ENCODE results near the gene C16orf54.
"Not testable (repeated sequence)": the region's sequence is repeated elsewhere in the genome, so short reads cannot be mapped to it uniquely, and the experiment has no call there.

Gene C16orf54

DNA sequence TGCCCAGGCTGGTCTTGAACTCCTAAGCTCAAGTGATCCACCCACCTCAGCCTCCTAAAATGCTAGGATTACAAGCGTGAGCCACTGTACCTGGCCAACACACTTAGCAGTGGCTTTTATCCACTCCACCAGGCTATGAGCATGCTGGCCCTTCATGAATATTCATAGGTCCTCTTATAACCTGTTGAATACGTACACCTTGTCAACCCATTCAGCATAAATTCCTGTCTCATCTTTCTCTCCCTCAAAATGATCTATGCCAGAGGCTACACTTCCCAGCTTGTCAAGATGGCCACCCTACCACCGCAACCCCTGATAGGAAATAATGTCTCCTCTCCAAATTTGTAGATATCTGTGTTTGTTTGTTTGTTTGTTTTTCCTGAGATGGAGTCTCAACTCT lies 21.3 kb upstream of the C16orf54 start:
- DNase-seq: no peak

DNA sequence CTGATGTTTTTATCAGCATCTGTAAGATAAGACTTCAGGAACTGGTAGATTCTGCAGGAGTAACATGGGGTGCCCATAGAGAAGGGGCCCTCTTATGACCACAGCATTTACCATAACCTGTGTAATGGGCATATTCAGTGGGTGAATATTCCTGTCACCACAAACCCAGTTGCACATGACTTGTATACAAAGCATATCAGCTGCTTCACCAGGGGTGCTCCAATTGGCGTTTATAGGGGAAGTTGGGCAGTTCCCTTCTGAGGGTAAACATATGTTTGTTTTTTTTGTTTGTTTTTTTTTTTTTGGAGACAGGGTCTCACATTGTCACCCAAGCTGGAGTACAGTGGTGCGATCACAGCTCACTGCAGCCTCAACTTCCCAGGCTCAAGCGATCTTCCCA lies 20.8 kb upstream of the C16orf54 start:
- DNase-seq: no peak

DNA sequence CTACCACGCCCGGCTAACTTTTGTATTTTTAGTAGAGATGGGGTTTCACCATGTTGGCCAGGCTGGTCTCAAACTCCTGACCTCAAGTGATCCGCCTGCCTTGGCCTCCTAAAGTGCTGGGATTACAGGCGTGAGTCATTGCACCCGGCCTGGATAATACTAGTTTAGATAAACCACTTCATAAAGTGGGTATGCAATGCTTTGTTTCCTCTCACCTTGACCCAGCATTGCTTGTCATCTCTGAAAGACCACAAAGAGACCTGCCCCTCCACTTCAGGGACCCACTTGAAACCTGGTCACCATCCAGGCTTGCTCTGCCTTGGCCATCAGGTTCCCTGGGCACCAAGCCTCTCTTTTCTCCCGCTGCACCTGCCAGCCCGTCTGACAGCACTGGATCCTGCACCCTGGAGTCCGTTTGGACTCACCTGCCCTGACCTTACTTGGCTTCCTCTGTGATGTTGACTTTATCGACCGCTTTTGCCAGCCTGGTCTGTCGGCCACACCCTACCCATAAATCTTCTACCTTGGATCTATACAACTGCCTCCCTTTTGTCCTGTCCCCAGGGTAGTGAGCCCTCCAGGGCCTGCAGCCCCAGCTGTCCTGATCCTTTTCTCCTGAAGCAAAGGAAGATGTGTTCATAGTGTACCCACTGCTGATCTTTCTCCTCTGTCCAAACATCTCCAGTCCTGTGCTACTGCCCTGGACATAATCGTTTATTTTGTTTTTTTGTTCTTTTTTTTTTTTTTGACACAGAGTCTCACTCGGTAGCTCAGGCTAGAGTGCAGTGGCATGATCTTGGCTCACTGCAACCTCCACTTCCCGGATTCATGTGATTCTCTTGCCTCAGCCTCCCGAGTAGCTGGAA lies 19.6 kb upstream of the C16orf54 start:
- no peak for DNase-seq

DNA sequence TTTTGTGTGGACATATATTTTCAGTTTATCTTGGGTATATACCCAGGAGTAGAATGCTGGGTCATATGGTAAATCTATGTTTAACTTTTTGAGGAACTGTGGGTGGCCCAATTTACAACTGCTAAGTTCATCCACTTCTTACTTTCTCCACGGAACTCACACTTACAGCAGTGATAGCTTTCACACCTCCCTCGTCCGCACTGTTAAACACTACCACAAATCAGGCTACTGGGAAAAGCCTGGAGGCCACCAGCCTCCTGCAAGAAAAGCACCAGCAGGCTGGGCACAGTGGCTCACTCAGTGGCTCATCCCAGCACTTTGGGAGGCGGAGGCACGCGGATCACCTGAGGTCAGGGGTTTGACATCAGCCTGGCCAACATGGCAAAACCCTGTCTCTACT lies 17.5 kb upstream of the C16orf54 start:
- no peak for DNase-seq

DNA sequence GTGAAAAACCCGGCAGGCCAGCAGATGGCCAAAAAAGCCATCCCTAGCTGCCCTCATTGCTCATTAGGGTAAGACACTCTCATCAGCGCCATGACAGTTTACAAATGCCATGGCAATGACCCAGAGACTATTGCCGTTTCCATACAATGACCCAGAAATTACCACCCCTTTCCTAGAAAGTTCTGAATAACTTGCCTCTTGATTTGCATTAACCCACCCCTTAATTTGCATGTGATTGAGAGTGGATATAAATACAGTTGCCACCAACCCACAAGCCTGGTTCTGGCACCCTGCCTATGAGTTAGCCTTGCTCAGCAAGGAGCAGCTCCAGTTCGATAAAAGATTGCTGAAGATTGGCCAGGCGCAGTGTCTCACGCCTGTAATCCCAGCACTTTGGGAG lies 16.1 kb upstream of the C16orf54 start:
- no peak for DNase-seq

DNA sequence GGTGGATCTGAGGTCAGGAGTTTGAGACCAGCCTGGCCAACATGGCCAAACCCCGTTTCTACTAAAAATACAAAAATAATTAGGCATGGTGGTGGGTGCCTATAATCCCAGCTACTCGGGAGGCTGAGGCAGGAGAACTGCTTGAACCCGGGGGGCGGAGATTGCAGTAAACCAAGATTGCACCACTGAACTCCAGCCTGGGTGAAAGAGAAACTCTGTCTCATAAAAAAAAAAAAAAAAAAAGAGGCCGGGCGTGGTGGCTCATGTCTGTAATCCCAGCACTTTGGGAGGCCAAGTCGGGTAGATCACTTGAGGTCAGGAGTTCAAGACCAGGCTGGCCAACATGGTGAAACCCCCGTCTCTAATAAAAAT lies 15.5 kb upstream of the C16orf54 start:
- DNase-seq: not testable (repeated sequence)

DNA sequence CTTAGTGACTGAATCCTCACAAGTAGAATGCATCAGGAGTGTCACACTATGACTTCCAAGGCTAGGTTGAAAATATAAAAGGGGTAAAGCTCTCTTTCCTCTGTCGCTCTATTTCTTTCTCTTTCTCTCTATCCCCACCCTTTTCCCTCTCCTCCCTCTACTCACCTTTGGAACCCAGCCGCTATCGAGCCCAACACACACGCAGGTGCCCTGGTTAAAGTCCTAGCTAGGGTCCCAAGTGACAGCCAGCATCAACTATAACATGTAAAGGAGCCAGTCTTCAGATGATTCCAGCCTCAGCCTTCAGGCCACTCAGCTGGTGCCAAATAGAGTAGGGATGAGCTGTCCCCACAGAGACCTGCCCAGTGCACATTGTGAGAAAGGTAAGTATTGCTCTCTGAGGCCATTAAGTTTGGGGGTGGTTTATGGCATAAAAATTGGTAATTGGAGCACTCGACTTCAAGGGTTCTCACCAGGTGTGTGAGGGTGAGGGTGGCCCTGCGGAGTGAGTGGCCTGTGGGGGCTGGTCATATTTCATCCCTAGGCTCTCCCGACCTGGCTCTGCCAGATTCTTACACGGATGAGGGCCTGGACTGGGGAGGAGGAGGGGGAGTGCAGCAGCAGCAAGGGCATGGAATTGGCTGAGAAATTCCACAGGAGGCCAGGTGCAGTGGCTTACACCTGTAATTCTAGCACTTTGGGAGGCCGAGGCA lies 14.9 kb upstream of the C16orf54 start:
- no peak for DNase-seq

DNA sequence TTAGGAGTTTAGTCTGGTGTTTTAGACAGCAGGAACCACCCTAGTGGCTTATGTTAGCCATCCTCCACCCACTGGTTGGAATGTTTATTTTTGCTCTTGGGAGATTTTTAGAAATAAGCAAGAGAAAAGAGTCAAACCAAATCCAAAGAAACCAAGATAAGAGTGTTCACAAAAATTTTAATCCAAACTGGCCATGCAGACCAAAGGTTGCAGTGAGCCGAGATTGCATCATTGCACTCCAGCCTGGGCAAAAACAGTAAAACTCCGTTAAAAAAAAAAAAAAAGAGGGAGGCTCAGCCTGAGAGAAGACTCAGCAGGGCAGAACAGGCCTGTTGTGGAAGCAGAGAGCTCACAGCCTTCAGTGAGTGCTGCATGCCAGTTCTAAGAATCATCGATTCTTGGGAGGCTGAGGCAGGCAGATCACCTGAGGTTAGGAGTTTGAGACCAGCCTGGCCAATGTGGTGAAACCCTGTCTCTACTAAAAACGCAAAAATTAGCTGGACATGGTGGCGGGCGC lies 12.2 kb upstream of the C16orf54 start:
- no peak for DNase-seq

DNA sequence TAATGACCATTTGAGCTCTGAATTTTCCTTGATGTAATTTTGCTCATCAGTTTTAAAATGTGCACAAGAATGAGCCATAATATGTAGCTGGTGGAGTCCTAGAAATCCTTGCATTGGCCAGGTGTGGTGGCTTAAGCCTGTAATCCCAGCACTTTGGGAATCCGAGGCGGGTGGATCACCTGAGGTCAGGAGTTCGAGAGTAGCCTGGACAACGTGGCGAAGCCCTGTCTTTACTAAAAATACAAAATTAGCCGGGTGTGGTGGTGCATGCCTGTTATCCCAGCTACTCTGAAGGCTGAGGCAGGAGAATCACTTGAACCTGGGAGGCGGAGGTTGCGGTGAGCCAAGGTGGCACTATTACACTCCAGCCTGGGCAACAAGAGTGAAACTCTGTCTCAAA lies 11.3 kb upstream of the C16orf54 start:
- DNase-seq: not testable (repeated sequence)

DNA sequence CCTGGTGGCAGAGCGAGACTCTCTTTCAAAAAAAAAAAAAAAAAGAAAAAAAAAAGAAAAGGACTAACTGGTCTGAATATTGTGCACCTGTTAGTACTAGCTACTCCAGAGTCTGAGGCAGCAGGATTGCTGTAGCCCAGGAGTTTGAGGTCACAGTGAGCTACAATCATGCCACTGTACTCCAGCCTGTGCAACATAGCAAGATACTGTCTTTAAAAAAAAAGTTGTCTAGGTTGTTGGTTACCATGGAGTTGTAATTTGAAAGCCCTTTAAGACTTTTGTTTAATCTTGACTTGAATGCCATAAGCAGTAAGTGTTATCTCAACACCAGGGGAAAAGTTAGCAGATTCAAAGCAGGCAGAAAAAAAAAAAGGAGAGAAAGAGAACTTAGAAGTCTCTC lies 10.9 kb upstream of the C16orf54 start:
- DNase-seq: no peak

DNA sequence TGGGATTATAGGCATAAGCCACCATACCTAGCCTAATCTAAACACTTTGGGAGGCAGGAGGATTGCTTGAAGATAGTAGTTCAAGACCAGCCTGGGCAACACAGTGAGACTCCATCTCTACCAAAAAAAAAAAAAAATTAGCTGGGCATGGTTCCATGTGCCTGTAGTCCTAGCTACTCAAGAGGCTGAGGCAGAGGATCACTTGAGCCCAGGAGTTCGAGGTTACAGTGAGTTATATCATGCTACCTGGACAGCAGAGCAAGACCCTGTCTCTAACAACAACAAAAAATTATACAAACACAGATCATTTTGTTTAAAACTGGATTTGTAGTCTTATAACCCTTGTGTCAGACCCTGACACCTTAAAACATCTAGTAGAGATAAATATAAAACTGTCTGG lies 7.7 kb upstream of the C16orf54 start:
- DNase-seq: no peak

DNA sequence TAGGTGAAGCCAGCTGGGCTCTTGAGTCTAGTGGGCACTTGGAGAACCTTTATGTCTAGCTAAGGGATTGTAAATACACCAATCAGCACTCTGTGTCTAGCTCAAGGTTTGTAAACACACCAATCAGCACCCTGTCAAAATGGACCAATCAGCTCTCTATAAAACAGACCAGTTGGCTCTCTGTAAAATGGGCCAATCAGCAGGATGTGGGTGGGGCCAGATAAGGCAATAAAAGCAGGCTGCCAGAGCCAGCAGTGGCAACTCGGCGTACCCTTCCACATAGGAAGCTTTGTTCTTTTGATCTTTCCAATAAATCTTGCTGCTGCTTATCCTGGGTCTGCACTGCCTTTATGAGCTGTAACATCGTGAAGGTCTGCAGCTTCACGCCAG lies 3.0 kb upstream of the C16orf54 start:
- not testable (repeated sequence) for DNase-seq

DNA sequence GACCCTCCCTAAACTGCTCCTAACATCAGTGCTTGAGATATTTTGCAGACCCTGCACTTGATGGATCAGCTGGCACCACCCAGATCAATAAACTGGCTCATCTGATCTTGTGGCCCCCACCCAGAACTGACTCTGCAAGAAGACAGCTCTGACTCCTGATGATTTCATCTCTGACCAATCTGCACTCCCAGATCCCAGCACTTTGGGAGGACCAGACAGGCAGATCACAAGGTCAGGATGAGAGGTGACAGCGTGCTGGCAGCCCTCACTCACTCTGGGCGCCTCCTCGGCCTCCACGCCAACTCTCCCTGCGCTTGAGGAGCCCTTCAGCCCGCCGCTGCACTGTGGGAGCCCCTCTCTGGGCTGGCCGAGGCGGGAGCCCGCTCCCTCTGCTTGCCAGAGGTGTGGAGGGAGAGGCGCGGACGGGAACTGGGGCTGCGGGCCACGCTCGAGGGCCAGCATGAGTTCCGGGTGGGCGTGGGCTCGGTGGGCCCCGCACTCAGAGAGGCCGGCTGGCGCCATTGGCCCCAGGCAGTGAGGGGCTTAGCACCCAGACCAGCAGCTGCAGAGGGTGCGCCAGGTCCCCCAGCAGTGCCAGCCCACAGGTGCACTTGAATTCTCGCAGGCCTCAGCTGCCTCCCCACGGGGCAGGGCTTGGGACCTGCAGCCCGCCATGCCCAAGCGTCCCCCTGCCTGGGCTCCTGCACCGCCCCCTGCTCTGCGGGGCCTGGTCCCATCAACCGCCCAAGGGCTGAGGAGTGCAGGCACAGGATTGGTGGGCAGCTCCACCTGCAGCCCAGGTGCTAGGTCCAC lies 2.4 kb upstream of the C16orf54 start:
- no peak for DNase-seq

DNA sequence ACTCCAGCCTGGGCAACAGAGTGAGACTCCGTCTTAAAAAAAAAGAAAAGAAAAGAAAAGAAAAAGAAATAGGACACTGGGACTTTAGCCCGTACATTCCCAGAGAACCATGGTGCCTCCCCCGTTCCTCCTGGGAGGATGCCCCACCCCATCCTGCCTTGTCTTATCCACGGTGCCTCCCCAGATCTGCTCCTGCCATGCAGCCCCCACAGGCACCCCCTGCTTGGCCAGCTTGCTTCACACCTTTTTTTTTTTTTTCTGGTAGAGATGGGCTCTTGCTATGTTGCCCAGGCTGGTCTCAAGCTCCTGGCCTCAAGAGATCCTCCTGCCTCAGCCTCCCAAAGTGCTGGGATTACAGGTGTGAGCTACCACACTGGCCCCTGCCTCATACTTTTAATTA lies 728 bp upstream of the C16orf54 start:
- not testable (repeated sequence) for DNase-seq

DNA sequence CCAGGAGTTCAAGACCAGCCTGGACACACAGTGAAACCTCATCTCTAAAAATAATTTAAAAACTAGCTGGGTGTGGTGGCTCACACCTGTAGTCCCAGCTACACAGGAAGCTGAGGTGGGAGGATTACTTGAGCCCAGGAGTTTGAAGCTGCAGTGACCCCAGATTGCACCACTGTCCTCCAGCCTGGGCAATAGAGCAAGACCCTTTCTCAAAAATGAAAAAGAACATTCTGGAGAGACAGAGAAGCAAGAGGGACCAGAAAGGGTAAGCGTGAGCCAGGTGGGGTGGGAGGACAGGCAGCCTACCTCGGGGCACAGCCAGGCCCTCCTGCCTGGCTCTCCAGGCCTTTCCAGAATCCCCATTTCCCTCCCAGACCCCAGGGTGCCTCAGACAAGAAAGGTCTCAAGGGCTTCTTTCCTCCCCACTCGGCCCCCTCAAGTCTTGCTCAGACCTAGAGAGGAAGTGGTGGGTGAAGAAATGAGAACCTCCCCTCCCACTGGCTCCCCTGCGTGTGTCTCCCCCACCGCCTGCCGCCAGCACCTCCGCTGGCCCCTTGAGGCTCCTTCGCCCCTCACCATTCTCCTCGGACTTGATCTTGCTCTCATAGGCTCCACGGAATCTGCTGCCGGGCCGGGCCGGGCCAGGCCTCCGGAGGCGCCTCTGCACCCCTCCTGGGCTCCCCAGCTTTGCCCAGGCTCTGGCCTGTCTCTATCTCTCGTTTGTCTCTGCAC lies 503 bp downstream of the C16orf54 start:
- DNase-seq: no peak

DNA sequence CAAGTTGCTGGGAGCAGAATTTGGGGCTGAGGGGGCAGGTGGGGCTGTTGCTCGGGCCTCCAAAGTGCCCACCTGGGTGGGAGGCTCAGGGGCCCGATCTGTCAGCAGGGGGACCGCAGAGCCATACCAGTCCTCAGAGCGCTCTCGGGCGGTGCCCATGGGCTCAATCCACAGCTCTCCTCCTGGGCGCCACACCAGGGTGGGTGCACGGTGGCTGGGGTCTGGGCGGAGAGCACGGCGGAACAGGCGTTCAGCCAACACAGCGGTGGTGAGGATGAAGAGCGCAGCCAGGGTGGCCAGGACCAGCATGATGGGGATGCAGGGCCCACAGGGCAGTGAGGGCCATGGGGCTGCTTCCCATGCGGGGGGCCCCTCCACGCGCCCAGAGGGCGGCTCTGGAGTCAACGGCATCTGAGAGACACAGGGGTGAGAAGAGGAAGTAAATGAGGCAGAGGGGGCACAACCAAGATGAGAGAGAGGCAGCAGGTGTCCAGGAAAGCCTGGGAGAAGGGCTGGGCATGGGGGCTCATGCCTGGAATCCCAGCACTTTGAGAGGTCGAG lies 1.2 kb downstream of the C16orf54 start:
- DNase-seq: no peak

DNA sequence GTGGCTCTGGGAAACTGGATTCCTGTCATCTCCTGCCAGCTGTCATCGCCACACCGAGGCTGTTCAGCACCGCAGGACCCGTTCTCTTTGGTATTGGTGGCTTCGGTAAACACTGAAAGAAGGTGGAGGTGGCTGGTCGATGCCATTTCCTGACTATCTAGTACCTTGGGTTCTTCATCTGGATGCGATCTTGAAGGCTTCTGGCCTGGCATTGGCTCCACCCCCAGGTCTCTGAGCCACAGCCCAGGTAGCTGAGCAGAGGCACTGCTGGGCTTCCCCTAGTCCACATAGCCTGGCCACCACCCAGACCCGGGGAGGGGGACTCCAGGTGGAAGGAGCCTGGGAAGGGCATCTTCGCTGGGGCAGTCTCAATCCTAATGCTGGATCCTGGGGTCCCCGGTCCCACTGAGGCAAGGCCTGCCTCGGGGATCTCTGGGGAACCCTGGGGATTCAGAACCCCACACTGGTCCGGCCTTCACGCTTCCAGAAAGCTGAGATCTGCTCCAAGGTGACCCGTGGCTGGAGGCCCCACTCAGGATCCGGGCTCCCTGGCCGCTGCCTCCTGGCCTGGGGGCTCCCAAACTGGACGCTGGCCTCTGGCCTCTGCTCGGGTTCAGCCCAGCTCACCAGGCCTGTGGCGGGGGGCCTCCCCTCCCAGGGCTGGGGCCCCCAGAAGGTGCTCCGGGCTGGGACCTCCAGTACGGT lies 1.8 kb downstream of the C16orf54 start:
- no peak for DNase-seq

DNA sequence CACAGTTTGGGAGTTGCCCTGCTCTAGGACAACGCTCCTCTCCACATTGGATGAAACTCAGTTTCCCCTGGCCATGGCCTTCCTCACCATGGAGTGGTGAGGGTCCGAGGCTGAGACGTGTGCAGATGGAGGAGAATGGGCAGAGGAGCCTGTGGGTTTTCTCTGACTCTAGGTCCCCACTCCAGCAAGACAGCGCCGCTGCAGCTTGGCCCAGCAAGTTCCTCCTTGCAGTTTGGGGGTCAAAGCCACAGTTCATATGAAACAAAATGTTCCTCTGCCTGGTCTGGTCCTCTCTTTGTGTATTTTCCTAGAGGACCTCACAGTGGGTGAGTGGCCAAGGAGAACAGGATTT lies 2.3 kb downstream of the C16orf54 start:
- DNase-seq: no peak

DNA sequence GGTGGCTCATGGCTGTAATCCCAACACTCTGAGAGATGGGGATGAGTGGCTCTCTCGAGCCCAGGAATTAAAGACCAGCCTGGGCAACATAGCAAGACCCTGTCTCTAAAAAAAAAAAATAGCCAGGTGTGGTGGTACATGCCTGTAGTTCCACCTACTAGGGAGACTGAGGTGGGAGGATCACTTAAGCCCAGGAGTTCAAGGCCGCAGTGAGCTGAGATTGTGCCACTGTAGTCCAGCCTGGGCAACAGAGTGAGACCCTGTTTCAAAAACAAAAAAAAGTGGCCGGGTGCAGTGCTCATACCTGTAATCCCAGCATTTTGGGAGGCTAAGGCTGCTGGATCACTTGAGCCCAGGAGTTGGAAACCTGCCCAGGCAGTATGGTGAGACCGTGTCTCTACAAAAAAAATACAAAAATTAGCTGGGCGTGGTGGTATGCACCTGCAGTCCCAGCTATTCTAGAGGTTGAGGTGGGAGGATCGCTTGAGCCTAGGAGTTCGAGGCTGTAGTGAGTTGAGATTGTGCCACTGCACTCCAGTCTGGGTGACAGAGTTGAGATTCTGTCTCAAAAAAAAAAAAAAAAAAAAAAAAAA lies 3.0 kb downstream of the C16orf54 start:
- DNase-seq: no peak

DNA sequence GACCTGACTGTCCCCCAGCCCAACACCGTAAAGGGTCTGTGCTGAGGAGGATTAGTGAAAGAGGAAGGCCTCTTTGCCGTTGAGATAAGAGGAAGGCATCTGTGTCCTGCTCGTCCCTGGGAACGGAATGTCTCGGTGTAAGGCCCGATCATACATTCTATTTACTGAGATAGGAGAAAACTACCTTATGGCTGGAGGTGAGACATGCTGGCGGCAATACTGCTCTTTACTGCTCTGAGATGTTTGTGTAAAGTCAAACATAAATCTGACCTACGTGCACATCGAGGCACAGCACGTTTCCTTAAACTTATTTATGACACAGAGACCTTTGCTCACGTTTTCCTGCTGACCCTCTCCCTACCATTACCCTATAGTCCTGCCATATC lies 5.2 kb downstream of the C16orf54 start:
- DNase-seq: not testable (repeated sequence)

DNA sequence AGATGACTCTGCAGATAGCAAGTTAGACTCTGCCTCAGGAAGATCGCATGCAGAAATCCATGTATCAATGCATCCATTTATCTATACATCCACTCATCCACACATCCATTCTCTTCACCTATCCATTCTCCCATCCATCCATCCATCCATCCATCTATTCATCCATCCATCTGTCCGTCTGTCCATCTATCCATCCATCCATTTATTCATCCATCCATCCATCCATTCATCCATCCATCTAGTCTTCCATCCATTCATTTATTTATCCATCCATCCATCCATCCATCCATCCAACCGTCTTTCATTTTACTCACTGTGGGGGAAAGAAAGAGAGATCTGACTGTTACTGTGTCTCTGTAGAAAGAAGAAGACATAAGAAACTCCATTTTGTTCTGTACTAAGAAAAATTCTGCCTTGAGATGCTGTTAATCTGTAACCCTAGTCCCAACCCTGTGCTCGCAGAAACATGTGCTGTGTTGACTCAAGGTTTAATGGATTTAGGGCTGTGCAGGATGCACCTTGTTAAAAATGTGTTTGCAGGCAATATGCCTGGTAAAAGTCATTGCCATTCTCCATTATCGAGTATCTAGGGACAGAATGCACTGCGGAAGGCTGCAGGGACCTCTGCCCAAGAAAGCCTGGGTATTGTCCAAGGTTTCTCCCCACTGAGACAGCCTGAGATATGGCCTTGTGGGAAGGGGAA lies 5.7 kb downstream of the C16orf54 start:
- not testable (repeated sequence) for DNase-seq
